HG03159 (cell line): Measurements from ENCODE around the gene COPS7B.
"Not testable (repeated sequence)": the region's sequence is repeated elsewhere in the genome, so short reads cannot be mapped to it uniquely, and the experiment has no call there.

ENCODE experiments used
- ATAC-seq: cut with Tn5 transposase; IDR thresholded peaks from one replicate; pipeline ENCODE4 v1.9.1; 2021; ENCODE audit warnings: mild to moderate bottlenecking, moderate library complexity; ENCODE audit not compliant: unreplicated experiment

Gene COPS7B

GRCh38 chr2:231786177-231786916 is at the start of gene COPS7B:
COPS7B (plus strand) TSS chr2:231786445; CDS start chr2:231788571, 2,126 bp downstream.
- peak; percentile 58 for ATAC-seq

- ATAC-seq: no peak
Measured at GRCh38 chr2:231737761-231738160, 48.5 kb upstream of the COPS7B start.

- no peak for ATAC-seq
Measured at GRCh38 chr2:231743376-231744116, 42.7 kb upstream of the COPS7B start.

- no peak for ATAC-seq
Measured at GRCh38 chr2:231745303-231746038, 40.8 kb upstream of the COPS7B start.

- ATAC-seq: not testable (repeated sequence)
Measured at GRCh38 chr2:231748153-231748896, 37.9 kb upstream of the COPS7B start.

GRCh38 chr2:231749016-231749415 is 37.2 kb upstream of the COPS7B start:
- not testable (repeated sequence) for ATAC-seq

- no peak for ATAC-seq
Measured at GRCh38 chr2:231751042-231751815, 35.0 kb upstream of the COPS7B start.

GRCh38 chr2:231752061-231752460 is 34.2 kb upstream of the COPS7B start:
- no peak for ATAC-seq

- ATAC-seq: no peak
Measured at GRCh38 chr2:231761735-231762134, 24.5 kb upstream of the COPS7B start.

- ATAC-seq: no peak
Measured at GRCh38 chr2:231764124-231764523, 22.1 kb upstream of the COPS7B start.

GRCh38 chr2:231764760-231765159 is 21.5 kb upstream of the COPS7B start:
- no peak for ATAC-seq

- ATAC-seq: no peak
Measured at GRCh38 chr2:231765496-231765929, 20.7 kb upstream of the COPS7B start.

GRCh38 chr2:231769170-231770136 is 16.8 kb upstream of the COPS7B start:
- ATAC-seq: no peak

GRCh38 chr2:231780123-231780908 is 5.9 kb upstream of the COPS7B start:
- no peak for ATAC-seq

- peak; percentile 87 for ATAC-seq
Measured at GRCh38 chr2:231780909-231781797, 5.1 kb upstream of the COPS7B start, which contains the start of gene PDE6D. PDE6D (minus strand) TSS chr2:231781282; CDS start chr2:231781114, 168 bp downstream.

GRCh38 chr2:231781798-231782726 is 4.2 kb upstream of the COPS7B start:
- ATAC-seq: no peak
